NCI-H1048 (cell line): ENCODE data around the gene LRCH3.

Experiments used
- DNase-seq: peaks from one replicate; lab custom pipeline; 2025; lab: John Stamatoyannopoulos, UW

Gene LRCH3

DNA sequence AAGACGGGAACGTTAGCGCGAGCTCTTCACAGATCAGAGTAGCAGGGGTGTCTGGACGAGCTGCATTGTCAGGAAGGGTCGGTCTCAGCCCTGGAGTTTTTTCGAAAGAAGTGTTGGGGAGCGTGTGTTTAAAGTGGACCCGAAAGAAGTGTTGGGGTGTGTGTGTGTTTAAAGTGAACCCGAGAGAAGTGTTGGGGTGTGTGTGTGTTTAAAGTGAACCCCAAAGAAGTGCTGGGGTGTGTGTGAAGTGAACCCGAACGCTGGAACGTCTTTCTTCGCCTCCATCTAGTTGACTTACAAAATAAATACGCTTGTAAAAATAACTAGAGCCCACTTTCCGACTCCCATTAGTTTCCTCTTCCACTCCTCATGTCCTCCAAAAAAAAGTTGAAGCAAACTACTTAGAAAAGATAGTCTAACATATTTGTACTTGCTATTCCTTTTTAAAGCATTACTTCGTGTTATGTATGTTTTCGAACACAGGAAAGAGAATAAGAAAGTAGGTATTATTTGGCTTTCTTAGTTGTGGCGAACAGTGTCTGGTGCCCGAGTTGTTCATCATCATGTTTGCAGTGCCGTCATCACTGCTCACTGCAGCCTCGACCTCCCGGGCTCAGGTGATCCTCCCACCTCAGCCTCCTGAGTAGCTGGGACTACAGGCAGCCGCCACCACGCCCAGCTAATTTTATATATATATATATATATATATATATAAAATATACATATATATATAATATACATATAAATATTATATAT is 1.0 kb downstream of the LRCH3 start:
- no peak for DNase-seq

DNA sequence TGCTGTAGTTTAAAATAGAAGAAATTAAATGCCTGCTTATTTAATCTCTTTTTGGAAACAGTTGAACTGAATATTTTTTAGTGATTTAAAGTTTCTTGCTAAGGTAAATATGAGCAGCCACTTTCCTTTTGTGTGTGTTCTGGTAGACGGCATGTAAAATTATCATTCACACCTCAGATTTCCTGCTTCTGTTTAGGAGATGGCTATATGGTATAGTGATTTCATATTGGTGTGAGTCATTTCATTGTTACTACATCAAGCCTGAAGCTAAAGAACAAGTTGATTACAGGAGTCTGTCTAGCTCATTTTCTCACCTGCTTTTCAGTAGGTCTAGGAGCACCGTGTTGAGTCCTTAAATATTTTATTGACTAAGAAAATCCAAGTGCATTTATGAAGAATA is 2.2 kb downstream of the LRCH3 start:
- no peak for DNase-seq

DNA sequence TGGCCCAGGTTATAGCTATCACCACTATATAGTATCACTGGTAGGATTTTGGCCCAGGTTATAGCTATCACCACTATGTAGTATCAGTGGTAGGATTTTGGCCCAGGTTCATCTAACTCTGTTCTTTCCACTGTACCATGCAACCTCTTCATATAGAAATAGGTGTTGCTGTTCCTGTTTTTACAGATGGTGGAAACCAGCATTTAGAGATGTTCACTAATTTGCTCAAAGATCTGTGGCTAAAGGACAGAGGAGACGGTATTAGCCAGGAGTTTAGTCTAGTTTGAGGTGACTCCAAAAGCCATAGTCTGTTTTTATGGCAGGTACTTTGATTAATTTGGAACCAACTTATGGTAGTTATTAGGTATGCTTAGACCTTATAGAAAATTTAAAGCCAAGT is 3.1 kb downstream of the LRCH3 start:
- no peak for DNase-seq

DNA sequence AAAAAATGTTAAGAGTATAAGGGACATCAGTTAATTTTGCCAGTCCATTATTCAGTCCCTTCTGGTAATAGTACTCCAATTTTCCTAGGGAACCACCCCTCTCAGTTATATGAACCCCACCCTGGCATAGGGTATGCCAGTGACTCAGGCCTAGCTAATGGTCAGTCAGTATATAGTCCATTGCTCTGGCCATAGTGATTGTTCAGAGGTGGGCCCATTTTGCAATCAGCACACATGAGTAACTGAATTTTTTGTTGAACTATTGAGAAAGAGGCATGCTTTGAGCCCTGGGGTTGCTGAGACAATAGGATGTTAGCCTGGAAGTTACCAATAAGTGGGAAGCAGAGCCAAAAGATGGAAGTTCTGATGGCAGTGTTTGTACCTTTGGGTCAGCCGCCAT is 4.1 kb downstream of the LRCH3 start:
- no peak for DNase-seq

DNA sequence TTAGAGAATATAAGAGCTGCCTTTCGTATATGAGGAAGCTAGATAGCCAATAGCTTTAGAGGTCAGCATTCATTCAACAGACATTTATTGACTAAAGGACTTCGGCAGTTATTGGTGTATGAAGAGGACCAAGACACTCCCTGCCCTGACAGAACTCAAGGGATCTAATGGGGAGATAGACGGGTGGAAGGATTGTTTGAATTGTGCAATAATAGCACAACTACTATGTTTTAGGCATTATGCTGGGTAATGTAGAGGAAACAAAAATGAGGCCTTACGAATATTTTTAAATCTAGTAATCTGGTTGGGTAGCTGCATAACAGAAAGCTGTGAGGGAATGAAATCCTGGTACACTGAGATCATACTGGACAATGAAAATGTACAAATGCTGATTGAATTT is 5.0 kb downstream of the LRCH3 start:
- no peak for DNase-seq

DNA sequence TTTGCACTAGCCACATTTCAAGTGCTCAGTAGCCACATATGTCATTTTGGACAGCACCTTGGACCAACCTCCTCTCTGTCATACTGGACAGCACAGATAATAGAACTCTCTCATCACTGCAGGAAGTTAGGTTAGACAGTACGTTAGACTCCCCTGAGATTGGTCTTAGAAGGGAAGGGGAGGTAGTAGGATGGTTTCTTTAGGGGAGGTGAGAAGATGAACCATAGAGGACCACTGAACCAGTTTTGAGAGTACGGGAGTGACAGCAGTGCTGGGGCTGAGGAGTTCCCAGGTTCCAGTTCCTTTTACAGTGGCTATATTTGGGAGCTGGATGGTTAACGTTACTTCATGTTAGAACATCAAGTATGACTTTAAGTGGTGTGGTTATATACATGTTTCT is 7.8 kb downstream of the LRCH3 start:
- no peak for DNase-seq

DNA sequence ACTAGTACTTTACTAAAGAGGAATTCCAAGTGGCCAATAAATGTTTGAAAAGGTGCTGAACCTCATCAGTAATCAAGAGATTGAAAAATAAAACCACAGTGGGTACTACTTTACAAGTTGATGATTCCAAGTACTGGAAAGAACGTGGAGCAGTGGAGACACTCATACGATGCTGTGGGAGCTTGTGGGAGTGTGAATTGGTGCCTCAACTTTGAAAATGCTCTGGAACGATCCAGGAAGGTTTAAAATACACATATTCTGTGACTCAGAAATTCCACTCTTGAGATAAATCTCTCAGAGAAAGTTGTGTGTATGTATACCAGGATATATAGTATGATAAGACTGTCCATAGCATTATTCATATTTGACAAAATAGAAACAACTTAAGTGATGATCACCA is 9.3 kb downstream of the LRCH3 start:
- no peak for DNase-seq

DNA sequence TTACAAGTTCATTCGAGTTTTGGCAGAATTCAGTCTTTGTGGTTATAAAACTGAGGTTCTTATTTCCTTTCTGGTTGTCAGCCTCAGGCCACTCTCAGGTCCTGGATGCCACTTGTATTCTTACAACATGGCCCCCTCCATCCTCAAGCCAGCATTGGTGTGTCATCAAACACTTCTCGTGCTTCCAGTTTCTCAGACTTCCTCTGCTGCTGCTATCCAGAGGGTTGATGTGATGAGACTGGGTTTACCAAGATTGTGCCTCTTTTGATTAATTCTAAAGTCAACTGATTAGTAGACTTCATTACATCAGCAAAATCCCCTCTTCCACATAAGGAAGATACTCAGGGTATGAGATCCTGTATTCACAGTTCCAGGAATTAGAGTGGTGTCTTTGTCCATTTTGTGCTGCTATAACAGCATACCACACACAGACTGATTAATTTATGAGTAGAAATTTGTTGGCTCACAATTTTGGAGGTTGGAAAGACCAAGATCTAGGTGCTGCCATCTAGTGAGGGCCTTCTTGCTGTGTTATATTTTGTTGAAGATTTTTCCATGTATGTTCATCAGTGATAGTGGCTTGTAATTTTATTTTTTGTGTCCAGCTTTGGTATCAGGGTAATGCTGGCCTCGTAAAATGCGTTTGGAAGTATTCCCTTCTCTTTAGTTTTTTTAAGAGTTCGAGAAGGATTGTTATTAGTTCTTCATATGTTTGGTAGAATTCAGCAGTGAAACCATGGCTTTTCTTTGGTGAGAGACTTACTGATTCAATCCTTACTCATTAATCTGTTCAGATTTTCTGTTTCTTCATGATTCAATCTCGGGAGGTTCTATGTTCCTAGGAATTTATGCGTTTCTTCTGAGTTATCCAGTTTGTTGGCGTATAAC is 11.1 kb downstream of the LRCH3 start:
- DNase-seq = no peak

DNA sequence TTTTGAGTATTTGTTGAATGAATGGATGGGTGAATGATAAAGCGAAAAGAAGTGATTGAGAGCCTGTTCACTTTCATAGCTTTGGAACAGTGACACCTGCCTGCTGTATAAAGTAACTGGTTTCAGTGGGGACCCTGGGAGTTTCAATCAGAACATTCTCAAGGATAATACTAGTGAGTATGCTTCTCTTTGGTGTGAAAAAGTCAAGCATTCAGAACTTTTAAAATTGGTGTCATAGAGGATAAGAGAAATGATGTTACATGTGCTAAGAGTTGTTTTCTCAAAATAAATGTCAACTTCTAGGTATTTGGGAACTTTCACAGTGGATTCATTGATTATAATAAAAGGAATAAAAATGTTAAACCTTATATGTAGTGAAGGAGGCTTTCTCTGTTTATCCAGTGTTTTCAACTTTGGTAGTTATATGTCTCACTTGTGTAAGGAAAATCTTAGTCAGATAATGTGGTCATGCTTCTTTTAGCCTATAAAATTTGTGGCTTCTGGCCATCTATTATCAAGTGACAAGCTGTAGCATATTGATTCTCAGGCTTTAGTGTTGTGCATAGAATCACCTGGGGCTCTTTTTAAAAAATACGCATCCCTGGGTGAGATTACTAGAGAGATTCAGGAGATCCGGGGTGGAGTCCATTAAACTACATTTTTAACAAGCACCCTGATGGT is 11.9 kb downstream of the LRCH3 start:
- no peak for DNase-seq

DNA sequence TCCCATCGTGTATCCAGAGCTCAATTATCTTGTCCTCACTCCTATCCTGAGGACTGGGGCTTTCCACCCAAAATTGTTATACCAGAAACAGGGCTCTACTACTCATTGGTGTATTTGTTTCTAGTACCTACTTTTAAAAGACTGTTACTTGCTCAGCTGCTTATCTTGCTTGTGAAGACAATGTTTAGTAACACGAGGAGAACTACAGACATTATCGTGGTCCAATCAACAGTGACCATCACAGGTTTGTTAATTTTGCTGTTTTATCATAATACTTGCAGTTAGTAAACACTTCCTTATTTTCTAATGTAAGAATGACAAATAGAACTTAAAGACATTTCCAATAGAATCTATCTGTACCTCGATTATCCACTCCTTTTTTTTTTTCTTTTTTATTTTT is 13.5 kb downstream of the LRCH3 start:
- DNase-seq = no peak

DNA sequence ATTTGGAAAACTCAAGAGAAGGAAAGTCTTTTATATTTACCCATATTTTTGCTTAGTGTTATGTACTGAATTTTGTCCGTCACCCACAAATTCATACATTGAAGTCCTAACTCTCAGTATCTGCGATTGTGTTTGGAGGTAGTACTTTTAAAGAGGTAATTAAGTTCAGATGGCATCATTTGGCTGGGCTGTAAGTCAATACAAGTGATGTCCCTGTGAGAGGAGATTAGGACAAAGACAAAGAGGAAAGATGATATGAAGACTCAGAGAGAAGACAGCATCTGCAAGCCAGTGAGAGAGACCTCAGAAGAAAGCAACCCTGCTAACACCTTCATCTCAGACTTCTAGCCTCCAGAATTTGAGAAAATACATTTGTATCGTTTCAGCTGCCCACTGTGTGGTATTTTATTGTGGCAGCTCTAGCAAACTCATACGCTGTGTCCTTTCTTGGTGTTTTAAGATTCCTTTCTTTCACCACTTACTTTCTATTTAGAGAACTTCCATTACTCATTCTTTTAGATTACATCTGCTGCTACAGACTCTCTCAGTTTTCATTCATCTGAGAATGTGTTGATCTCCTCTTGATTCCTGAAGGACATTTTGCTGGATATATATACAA is 17.0 kb downstream of the LRCH3 start:
- DNase-seq = no peak

DNA sequence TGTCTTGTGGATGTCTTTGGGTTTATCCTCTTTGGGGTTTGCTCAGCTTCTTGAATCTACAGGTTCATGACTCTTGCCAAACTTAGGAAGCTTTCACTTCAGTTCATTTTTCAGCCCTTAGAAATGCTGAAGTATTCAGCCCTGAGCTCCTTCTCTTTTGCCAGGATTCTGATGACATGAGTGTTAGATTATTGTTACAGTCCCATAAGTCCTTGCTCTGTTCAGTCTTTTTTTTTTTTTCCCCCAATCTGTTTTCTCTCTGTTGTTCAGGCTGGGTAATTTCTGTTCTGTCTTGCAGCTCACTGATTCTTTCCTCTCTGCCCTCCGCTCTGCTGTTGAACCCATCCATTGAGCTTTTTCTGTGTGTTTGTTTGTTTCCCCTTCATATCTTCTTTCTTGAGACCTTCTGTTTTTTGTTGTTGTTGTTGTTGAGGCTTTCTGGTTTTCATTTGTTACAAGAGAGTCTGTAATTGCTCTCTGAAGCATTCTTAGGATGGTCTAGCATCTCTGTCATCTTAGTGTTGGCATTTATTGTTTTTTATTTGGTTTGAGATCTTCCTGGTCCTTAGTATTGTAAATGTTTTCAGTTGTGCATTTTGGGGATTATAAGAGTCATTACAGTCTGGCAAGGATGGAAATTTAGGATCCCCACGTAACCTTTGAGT is 18.4 kb downstream of the LRCH3 start:
- no peak for DNase-seq

DNA sequence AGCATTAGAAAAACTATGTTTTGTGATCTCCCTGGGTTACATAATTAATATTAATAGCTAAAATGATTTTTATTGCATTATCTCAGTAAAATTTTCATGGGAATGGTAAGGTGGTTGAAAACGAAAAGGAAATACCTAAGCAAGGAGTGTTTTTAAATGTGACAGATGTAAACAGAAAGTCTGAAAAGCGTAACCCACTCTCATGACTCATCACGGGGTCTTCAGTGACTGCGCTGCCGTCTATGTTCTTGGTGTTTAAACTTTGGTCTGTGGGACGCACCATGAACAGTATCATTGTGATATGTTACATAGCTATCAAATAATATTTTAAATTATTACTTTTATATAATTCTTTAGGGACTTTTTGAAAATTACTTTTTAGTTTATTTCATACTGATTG is 19.8 kb downstream of the LRCH3 start:
- DNase-seq = no peak

DNA sequence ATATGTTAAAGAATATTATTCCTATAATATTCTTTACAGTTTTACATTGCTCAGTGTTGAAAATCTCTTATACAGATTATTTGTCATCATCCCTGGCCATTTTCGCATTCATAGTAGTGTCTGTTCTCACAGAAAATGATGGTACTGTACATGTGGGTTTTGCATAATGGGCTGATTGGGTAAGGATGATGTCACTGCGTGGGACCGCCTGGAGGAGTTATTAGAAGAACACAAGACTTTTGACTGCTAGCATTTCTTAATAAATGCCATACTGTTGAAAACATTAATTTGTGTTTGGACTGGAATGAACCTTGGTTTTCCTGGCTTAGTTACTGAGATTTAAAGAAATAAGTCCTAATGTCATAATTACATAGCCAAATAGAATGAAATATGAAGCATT is 20.3 kb downstream of the LRCH3 start:
- DNase-seq = peak; percentile 32

DNA sequence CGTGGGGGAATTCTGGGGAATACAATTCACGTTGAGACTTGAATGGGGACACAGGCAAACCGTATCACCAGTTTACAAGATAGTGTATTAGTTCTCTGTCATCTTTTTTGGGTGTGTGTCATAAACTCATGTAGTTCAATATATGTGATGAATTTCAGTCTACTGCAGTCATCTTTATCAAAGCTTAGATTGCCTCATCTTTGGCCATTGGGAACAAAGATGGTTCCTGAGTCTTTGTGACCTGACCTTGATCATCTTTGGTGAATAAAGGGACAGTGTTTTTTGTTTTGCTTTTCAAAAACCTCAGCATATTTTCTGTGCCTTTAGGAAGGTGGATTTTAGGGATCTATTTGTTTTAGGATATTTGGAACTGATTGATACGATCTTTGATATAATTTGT is 23.3 kb downstream of the LRCH3 start:
- no peak for DNase-seq

DNA sequence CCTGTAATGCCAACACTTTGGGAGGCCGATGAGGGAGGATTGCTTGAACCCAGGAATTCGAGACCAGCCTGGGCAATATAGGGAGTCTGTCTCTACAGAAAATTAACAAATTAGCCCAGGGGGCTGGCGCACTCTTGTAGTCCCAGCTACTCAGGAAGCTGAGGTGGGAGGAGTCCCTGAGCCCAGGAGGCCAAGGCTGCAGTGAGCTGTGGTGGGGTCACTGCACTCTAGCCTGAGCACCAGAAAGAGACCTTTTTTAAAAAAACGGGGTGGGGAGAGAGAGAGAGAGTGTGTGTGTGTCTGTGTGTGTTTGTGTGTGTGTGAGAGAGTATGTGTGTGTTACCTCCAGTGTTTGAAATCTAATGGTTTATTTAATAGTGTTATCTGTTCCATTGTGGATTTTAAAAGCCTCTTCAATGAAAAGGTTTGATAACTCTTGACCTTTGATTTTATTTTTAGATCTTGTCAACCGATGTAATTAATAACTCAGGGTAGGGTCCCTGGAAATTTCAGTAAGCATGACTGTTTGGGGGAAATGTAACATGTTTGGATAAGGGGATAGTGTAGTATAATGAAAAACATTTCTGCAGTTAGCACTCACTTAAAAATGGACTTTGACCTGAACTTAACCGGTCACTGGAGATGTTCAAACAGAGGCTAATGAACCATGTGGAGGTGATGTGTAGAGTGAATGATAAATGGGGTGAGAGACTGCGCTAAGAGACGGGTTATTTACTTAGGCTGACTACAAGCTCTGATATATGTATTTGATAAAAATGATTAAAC is 29.7 kb downstream of the LRCH3 start:
- DNase-seq = no peak

DNA sequence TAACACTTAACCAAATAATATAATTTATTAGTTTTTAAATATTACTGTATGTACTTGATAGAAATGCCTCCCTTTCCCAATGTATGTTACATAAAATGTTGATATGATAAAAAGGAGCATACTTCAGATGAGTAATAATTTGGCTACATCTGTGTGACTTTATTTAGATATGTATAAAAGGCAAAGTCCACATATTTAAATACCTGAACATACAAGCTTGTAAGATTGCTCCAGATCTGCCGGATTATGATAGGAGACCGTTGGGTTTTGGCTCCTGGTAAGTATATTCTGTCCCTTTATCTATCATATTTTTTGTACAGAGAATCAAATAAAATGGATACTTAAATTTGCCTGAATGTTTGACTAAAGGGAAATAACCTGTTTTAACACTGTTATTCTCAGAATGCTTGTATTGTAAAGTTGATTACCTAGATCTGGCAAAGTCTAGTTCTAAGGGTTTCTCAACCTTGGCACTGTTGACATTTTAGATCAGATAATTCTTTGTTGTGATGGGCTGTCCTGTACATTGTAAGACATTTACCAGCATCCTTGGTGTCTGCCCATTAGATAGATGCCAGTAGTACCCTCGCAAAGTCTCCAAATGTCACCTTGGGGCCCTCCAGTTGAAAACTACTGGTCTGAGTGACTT is 38.5 kb downstream of the LRCH3 start:
- DNase-seq = no peak

DNA sequence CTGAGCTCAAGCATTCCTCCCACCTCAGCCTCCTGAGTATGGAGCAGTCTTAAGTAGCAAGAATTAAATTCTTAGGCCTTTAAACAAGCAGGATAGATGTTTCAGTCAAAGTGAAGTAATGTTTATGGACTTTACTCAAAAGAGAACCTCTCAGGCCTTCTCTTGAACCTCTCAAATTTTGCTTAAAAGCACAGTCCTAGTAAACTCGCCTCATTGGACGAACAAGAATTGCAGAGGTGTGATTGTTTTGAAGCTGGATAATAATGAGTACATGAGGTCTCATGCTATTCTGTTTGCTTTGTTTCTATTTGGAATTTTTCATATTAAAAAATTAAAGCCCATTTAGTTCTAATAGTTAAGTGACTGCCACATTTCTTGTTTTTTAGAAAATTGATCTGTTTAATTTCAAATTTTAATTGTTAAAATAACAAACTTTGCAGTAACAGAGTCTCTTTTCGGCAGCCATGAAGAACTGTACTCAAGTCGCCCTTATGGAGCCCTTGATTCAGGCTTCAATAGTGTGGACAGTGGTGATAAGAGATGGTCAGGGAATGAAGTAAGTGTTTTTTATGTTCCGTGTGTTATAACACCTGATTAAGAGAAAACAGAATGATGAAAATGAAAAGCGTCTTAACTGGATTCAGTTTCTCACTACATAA is 39.4 kb downstream of the LRCH3 start:
- no peak for DNase-seq

DNA sequence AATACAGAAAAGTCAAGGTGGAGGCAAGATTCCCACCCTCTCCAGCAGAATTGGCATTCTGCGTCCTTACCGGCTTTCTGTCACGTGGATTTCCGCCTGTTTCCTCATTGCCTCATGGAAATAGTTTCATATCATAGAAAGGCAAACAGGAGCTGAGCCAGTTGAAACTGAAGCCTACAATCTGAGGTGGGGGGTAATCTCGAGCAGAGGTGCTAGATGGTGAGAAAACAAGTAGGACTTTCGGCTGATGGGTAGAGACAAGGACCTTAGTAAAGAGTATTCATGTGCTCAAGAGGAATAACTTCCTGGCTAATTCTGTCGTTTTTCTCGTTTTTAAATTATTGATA is 39.9 kb downstream of the LRCH3 start:
- DNase-seq = no peak
